Immature natural killer cell (primary cell): ENCODE data around the gene MTMR10. TPM values are rescaled to one million over a fixed set of nuclear protein-coding genes. Genes with fewer than 3 reads are reported as not detected.
A peak's percentile ranks its signal among the peaks of the same experiment; 100 is the strongest.

Experiments
- DNase-seq, 3 donors: peaks; one replicate each; pipeline ENCODE4 v3.0.0; 2022; ENCODE audit warnings: mixed read lengths in 1 of 3
- H3K27ac Mint-ChIP-seq, 6 donors: one replicate each; pipeline ENCODE4 v1.8.0; 2020; ENCODE audit warnings: mixed read lengths in 6 of 6, mild to moderate bottlenecking in 5 of 6, inconsistent platforms in 4 of 6, moderate library complexity in 3 of 6
- H3K27me3 Mint-ChIP-seq, 3 donors: one replicate each; pipeline ENCODE4 v1.8.0; 2020 to 2021; ENCODE audit warnings: low read depth in 3 of 3, mild to moderate bottlenecking in 3 of 3, mixed read lengths in 3 of 3, moderate library complexity in 3 of 3, inconsistent platforms in 1 of 3
- H3K36me3 Mint-ChIP-seq, 3 donors: one replicate each; pipeline ENCODE4 v1.8.0; 2020; ENCODE audit warnings: mixed read lengths in 3 of 3, inconsistent platforms in 2 of 3, mild to moderate bottlenecking in 2 of 3
- H3K4me1 Mint-ChIP-seq, 2 donors: one replicate each; pipeline ENCODE4 v1.8.0; 2020; ENCODE audit warnings: inconsistent platforms in 2 of 2, mild to moderate bottlenecking in 2 of 2, mixed read lengths in 2 of 2, moderate library complexity in 1 of 2
- H3K4me3 Mint-ChIP-seq, 5 donors: one replicate each; pipeline ENCODE4 v1.8.0; 2020; ENCODE audit warnings: mild to moderate bottlenecking in 5 of 5, mixed read lengths in 5 of 5, inconsistent platforms in 3 of 5, moderate library complexity in 3 of 5
- H3K9me3 Mint-ChIP-seq, 6 donors: one replicate each; pipeline ENCODE4 v1.8.0; 2020; ENCODE audit warnings: mild to moderate bottlenecking in 6 of 6, mixed read lengths in 6 of 6, inconsistent platforms in 4 of 6, moderate library complexity in 3 of 6
- polyA plus RNA-seq, 3 donors: library from polyadenylated mRNA; unstranded; fragments of 300-500 nt; fragmentation: Illumina TruSeq; gene quantifications; one replicate each; pipeline ENCODE4 v1.2.3, GENCODE V29; 2021

Gene MTMR10
- polyA plus RNA-seq, 3 donors from 2014 or later: 3.3 to 10.7 (median 4.0) TPM

DNA sequence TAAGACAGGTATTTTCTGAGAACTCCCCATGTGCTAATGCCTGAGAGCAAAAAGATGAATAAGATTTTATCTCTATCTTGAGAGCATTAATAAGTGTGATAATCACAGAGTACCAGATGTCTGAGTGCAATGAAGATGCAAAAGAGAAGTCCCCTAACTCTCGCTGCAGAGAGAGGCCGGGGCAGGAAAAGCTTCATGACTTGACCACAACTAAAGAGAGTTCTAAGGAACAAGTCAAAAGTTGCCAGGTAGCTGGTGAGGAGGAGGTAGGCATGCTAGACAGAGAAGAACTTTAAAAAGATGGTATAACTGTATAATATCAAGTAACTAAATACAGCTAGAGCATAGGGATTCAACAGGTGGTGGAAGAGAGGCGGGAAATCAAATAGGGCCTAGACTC is 28.8 kb downstream of the MTMR10 start:
- Mint-ChIP-seq H3K27me3 (peaks cover 0 to 4% (median 0%) of the 10 kb centered on the region in 3 donors), H3K27ac (peak overlapping the region in 2 of 6 donors; percentile 14 to 46), H3K4me3 (no peak overlapping the region), H3K4me1 (peaks cover 4 to 19% of the 10 kb centered on the region in 2 donors), H3K36me3 (peaks cover 22 to 53% (median 25%) of the 10 kb centered on the region in 3 donors), H3K9me3 (no peaks in the 10 kb centered on the region)
- DNase-seq: no peak

DNA sequence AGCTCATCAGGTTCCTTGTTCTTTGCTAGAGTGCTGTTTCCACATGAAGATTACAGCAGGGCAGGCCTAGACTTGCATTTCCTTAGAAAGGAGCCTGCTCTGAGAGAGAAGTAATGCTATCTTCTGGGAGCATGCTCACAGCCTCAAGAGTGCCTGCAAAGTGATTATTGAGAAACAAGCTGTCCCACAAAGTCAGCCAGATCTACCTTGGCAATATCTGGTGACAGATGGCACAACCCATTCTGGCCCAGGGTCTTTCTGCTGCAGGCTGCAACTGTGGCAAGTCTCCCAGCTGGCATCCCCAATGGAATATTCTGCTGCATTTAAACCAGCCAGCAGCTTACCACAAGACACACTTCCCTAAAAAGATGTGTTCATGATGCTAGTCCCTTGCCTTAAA is 29.3 kb downstream of the MTMR10 start:
- H3K27me3 Mint-ChIP-seq: peaks cover 0 to 4% (median 0%) of the 10 kb centered on the region in 3 donors
- no peak for DNase-seq
- no peaks in the 10 kb centered on the region for H3K9me3 Mint-ChIP-seq
- peak overlapping the region in 2 of 6 donors; percentile 46 to 68 for H3K27ac Mint-ChIP-seq
- no peak overlapping the region for H3K4me3 Mint-ChIP-seq
- peaks cover 4 to 19% of the 10 kb centered on the region in 2 donors for H3K4me1 Mint-ChIP-seq
- peaks cover 24 to 59% (median 29%) of the 10 kb centered on the region in 3 donors for H3K36me3 Mint-ChIP-seq

- peaks cover 29 to 61% (median 32%) of the 10 kb centered on the region in 3 donors for H3K36me3 Mint-ChIP-seq
Measured at GRCh38 chr15:30958219-30958618, 33.2 kb downstream of the MTMR10 start.

DNA sequence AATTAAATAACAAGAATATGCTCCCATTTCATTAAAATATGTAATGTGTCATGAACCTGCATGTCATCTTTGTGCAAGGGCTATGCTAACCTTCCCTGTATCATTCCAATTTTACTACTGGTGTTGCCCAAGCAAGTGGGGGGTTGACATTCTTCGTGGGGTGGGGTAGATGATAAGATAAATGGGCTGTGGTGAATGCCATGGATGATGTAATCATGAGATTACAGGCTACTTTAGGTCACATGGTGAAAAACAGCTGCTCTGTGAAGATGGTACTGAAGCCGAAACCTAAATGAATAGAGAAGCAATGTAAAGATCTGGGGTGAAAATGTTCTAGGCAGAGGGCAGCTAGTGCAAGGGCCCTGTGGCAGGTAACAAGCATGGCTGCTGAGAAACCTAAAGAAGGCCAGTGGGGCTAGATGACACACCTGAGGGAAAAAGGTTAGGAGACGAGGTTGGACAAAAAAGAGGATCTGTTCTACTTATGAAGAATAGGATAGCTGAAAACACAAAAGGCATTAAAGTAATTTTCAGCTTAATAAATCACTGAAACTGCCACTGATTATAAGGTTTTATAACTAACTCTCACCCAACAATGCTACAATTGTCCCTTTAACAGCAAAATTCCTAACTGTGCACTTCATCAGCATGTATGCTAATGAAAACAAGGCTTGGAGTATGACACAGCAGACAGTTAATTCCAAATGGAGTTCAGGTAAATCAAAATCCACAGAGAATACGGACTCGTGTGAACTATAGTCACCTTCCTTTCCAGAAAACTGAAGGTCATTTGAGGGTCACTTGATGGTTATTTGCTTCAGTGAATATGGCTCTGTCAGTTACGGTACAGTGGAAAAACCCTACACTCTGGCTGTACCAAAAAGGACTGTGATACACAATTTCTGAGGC is 35.0 kb downstream of the MTMR10 start:
- no peak overlapping the region for H3K4me3 Mint-ChIP-seq
- H3K4me1 Mint-ChIP-seq: peaks cover 0 to 6% of the 10 kb centered on the region in 2 donors
- H3K27ac Mint-ChIP-seq: no peak overlapping the region
- no peak for DNase-seq
- H3K9me3 Mint-ChIP-seq: no peaks in the 10 kb centered on the region
- H3K36me3 Mint-ChIP-seq: peaks cover 29 to 67% (median 32%) of the 10 kb centered on the region in 3 donors
- peaks cover 0 to 5% (median 0%) of the 10 kb centered on the region in 3 donors for H3K27me3 Mint-ChIP-seq

More at GRCh38 chr15:30958219-30958618, 33.2 kb downstream of the MTMR10 start:
- DNase-seq: no peak
- Mint-ChIP-seq H3K4me3 (no peak overlapping the region), H3K27ac (peak overlapping the region in 1 of 6 donors; percentile 5), H3K9me3 (no peaks in the 10 kb centered on the region), H3K4me1 (peaks cover 4 to 11% of the 10 kb centered on the region in 2 donors), H3K27me3 (peaks cover 0 to 4% (median 0%) of the 10 kb centered on the region in 3 donors)

DNA sequence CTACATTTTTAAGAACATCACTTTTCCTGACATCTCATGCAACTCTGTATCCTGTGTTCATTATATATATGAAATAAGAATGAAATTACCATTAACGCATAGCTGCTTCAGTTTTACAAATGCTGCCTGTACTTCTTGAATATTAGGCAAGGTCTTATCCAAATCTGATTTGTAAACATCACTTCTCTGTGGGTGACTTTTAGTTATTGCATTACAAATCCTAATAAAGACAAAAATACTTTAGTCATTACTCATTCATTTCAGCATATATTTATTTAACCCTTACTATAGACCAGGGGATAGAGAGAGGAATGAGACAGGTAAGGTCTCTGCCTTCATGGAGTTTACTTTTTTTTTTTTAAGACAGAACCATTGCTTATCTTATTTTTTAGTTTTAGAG is 36.8 kb downstream of the MTMR10 start:
- Mint-ChIP-seq H3K36me3 (peaks cover 25 to 72% (median 39%) of the 10 kb centered on the region in 3 donors), H3K27me3 (peaks cover 0 to 1% (median 0%) of the 10 kb centered on the region in 3 donors)

DNA sequence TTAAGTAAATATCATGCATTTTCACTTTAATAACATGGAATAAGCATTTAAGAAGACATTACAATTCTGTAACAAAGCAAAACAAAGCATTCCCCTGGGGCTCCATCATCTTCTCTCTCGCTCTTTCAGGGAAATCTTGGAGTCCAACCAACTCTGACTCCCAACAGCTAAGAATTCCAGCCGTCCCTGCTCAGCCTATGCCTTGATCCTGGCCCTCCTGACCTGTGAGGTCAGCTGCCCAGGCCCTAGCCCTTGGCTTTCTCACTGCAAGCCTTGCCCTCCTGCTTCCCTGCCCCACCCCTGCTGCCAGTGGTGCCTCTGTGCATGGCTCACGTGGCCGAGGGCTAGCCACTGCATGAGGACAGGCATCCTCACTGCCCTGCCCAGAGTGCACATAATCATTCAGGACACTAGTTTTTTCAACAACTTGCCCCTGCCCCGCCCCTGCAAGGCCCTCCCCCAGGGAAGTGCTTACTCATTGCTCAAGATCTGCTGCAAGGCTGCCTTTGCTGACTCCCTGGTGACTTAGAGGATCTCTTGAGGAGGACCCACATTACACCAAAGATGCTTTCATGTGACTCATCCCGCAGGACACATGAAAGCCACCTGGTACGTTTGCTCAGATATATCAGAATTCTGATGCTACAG is 37.6 kb downstream of the MTMR10 start:
- Mint-ChIP-seq H3K4me3 (no peak overlapping the region), H3K27ac (no peak overlapping the region), H3K27me3 (peaks cover 0 to 1% (median 0%) of the 10 kb centered on the region in 3 donors)

More for the DNA sequence above, 36.8 kb downstream of the MTMR10 start:
- peaks cover 0 to 6% of the 10 kb centered on the region in 2 donors for H3K4me1 Mint-ChIP-seq
- H3K4me3 Mint-ChIP-seq: no peak overlapping the region
- H3K9me3 Mint-ChIP-seq: no peaks in the 10 kb centered on the region
- DNase-seq: no peak
- no peak overlapping the region for H3K27ac Mint-ChIP-seq

GRCh38 chr15:30953183-30953582 is 38.2 kb downstream of the MTMR10 start:
- no peak for DNase-seq
- no peak overlapping the region for H3K27ac Mint-ChIP-seq
- H3K4me3 Mint-ChIP-seq: no peak overlapping the region
- H3K36me3 Mint-ChIP-seq: peaks cover 35 to 75% (median 51%) of the 10 kb centered on the region in 3 donors
- no peaks in the 10 kb centered on the region for H3K9me3 Mint-ChIP-seq
- H3K4me1 Mint-ChIP-seq: peaks cover 0 to 5% of the 10 kb centered on the region in 2 donors
- peaks cover 0 to 1% (median 0%) of the 10 kb centered on the region in 3 donors for H3K27me3 Mint-ChIP-seq

More for the DNA sequence above, 37.6 kb downstream of the MTMR10 start:
- DNase-seq: no peak
- Mint-ChIP-seq H3K9me3 (no peaks in the 10 kb centered on the region), H3K4me1 (peaks cover 0 to 6% of the 10 kb centered on the region in 2 donors), H3K36me3 (peaks cover 33 to 72% (median 48%) of the 10 kb centered on the region in 3 donors)

- Mint-ChIP-seq H3K4me1 (no peaks in the 10 kb centered on the region), H3K27me3 (peaks cover 0 to 1% (median 0%) of the 10 kb centered on the region in 3 donors), H3K27ac (no peak overlapping the region), H3K4me3 (no peak overlapping the region), H3K36me3 (peaks cover 29 to 64% (median 35%) of the 10 kb centered on the region in 3 donors), H3K9me3 (no peaks in the 10 kb centered on the region)
- DNase-seq: no peak
Measured at GRCh38 chr15:30943654-30944335, 47.6 kb downstream of the MTMR10 start.

DNA sequence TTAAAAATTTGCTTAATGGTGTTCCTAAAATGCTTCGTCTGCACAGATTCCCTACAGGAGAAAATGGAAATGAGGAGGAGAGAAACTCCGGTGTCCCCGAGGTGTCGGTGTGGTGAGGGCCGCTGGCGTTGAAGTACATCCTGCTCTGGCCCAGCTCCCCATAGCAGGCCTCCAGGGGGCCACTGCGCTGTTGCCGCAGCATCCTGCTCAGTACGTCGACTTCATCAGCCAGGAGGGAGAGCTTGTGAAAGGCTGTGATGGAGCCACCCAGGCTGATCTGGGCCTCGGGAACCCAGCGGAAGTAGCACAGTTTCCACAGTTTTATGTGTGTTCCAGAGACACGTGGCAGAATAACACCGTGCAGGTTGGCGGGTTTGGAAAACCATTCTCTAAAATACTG is 49.9 kb downstream of the MTMR10 start:
- Mint-ChIP-seq H3K36me3 (peaks cover 20 to 60% (median 22%) of the 10 kb centered on the region in 3 donors), H3K27ac (peak overlapping the region in 1 of 6 donors; percentile 7), H3K4me1 (no peaks in the 10 kb centered on the region), H3K9me3 (no peaks in the 10 kb centered on the region), H3K27me3 (peaks cover 0 to 1% (median 0%) of the 10 kb centered on the region in 3 donors), H3K4me3 (no peak overlapping the region)
- DNase-seq: no peak

GRCh38 chr15:30940359-30940758 is 51.1 kb downstream of the MTMR10 start:
- H3K4me3 Mint-ChIP-seq: no peak overlapping the region
- H3K36me3 Mint-ChIP-seq: peaks cover 12 to 54% (median 18%) of the 10 kb centered on the region in 3 donors
- H3K4me1 Mint-ChIP-seq: no peaks in the 10 kb centered on the region
- DNase-seq: no peak
- H3K27me3 Mint-ChIP-seq: peaks cover 0 to 1% (median 1%) of the 10 kb centered on the region in 3 donors
- H3K9me3 Mint-ChIP-seq: no peaks in the 10 kb centered on the region
- peak overlapping the region in 1 of 6 donors; percentile 13 for H3K27ac Mint-ChIP-seq

DNA sequence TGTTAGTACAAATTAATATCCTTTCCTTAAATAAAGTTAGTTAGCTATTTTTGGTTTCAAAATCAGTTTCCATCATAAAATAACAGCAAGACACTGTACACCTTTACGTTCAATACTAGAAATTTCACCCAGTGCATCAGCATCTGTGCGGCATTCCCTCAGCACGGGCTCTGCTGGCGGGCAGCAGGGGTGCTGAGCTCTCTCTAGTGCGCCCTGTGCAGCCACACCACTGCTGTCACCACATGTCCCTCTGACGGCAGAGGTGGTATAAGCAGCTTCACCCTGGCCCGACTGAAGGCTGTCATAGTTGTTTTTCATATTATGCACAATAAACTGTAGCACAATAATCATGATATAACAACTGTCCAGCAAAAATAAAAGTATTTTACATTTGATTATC is 52.3 kb downstream of the MTMR10 start:
- no peak for DNase-seq
- Mint-ChIP-seq H3K9me3 (no peaks in the 10 kb centered on the region), H3K27me3 (peaks cover 0 to 1% (median 1%) of the 10 kb centered on the region in 3 donors), H3K27ac (peak overlapping the region in 1 of 6 donors; percentile 8), H3K4me1 (no peaks in the 10 kb centered on the region), H3K36me3 (peaks cover 12 to 55% (median 20%) of the 10 kb centered on the region in 3 donors), H3K4me3 (no peak overlapping the region)

DNA sequence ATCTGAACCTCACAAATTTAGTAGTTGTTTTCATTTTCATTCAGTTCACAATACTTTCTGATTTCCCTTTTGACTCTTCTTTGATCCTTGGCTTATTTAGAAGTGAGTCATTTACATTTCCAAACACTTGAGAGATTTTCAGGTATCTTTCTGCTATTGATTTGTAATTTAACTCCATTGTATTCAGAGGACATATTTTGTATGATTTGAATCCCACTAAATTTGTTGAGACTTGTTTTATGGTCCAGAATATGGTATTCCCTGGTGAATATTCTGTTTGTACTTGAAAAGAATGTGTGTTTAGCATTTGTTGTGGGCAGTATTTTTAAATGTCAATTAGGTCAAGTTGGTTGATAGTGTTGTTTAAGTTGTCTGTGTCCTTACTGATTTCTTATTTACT is 58.1 kb downstream of the MTMR10 start:
- no peaks in the 10 kb centered on the region for H3K9me3 Mint-ChIP-seq
- H3K4me1 Mint-ChIP-seq: no peaks in the 10 kb centered on the region
- DNase-seq: no peak
- H3K27me3 Mint-ChIP-seq: peaks cover 0 to 1% (median 0%) of the 10 kb centered on the region in 3 donors
- peak overlapping the region in 3 of 6 donors; percentile 4 to 66 (median 8) for H3K27ac Mint-ChIP-seq
- H3K4me3 Mint-ChIP-seq: no peak overlapping the region
- peaks cover 5 to 33% (median 8%) of the 10 kb centered on the region in 3 donors for H3K36me3 Mint-ChIP-seq

GRCh38 chr15:30930422-30930821 is 61.0 kb downstream of the MTMR10 start:
- Mint-ChIP-seq H3K36me3 (peaks cover 9 to 34% (median 16%) of the 10 kb centered on the region in 3 donors), H3K27me3 (peaks cover 0 to 2% (median 0%) of the 10 kb centered on the region in 3 donors), H3K4me1 (no peaks in the 10 kb centered on the region), H3K4me3 (no peak overlapping the region), H3K9me3 (no peaks in the 10 kb centered on the region), H3K27ac (no peak overlapping the region)
- no peak for DNase-seq
